SK-N-SH (cell line): Measurements from ENCODE around the gene AGAP1. TPM values are rescaled to one million over a fixed set of nuclear protein-coding genes. Genes with fewer than 3 reads are reported as not detected.

Experiments
- CTCF ChIA-PET: fragments of 300-600, 350-600 bp; formaldehyde crosslinking; extraction: SDS; loops from one replicate; lab custom pipeline; 2021; lab: Yijun Ruan, JAX
- POLR2A ChIA-PET: fragments of 350-600 bp; sonication (Branson Sonifier 250); formaldehyde crosslinking; extraction: SDS; loops from one replicate; lab custom pipeline; 2020; ENCODE audit warnings: antibody characterized with exemption, inconsistent platforms; lab: Yijun Ruan, JAX
- DNase-seq: peaks from one replicate; pipeline ENCODE4 v3.0.0; 2012
- H2AFZ ChIP-seq: fragments of 200-600 bp; sonication (generic); 2 replicates; pipeline ENCODE4 v1.8.1; 2016; ENCODE audit warnings: antibody characterized with exemption, mild to moderate bottlenecking, low read depth
- H3F3A ChIP-seq: fragments of 200-600 bp; sonication (generic); replicated peaks from 2 replicates; pipeline ENCODE3; 2016; ENCODE audit warnings: antibody characterized with exemption, mild to moderate bottlenecking; ENCODE audit not compliant: insufficient read depth
- H3K27ac ChIP-seq, 2 experiments: fragments of 200-500 bp in 1 of 2; fragments of 200-600 bp in 1 of 2; sonication (Bioruptor generic) in 1 of 2; sonication (generic), shearing (Covaris generic) in 1 of 2; 2 replicates each; pipeline versions ENCODE4 v1.5.1 to v1.6.1; 2014 to 2016; ENCODE audit warnings: low read depth in 2 of 2, inconsistent platforms in 1 of 2, low read length in 1 of 2, mild to moderate bottlenecking in 1 of 2, mixed read lengths in 1 of 2
- H3K27me3 ChIP-seq: fragments of 200-600 bp; sonication (generic), shearing (Covaris generic); 2 replicates; pipeline ENCODE4 v1.6.1; 2016; ENCODE audit warnings: mixed run types; ENCODE audit not compliant: insufficient read depth
- H3K36me3 ChIP-seq, 2 experiments: fragments of 200-500 bp in 1 of 2; fragments of 200-600 bp in 1 of 2; sonication (Bioruptor generic) in 1 of 2; sonication (generic) in 1 of 2; replicated peaks in 1 of 2; 2 replicates each; pipeline versions ENCODE3 to v1.5.1; 2014 to 2016; ENCODE audit warnings: low read length in 1 of 2, mild to moderate bottlenecking in 1 of 2; ENCODE audit not compliant: insufficient read depth in 2 of 2, control insufficient read depth in 1 of 2
- H3K4me1 ChIP-seq, 2 experiments: fragments of 200-500 bp in 1 of 2; fragments of 200-600 bp in 1 of 2; sonication (Bioruptor generic) in 1 of 2; sonication (generic), shearing (Covaris generic) in 1 of 2; 2 replicates each; pipeline versions ENCODE4 v1.5.1 to v1.6.1; 2014 to 2016; ENCODE audit warnings: low read depth in 1 of 2, low read length in 1 of 2, mixed run types in 1 of 2; ENCODE audit not compliant: insufficient read depth in 2 of 2, control insufficient read depth in 1 of 2
- H3K4me2 ChIP-seq: fragments of 200-600 bp; sonication (generic), shearing (Covaris generic); 2 replicates; pipeline ENCODE4 v1.6.1; 2017; ENCODE audit warnings: mixed run types
- H3K4me3 ChIP-seq, 2 experiments: fragments of 200-500 bp in 1 of 2; fragments of 200-600 bp in 1 of 2; sonication (Bioruptor generic) in 1 of 2; sonication (generic), shearing (Covaris generic) in 1 of 2; 2 replicates each; pipeline versions ENCODE4 v1.5.1 to v1.8.1; 2014 to 2016; ENCODE audit warnings: low read depth in 2 of 2, inconsistent platforms in 1 of 2, low read length in 1 of 2, mild to moderate bottlenecking in 1 of 2, mixed read lengths in 1 of 2, moderate library complexity in 1 of 2
- H3K79me2 ChIP-seq: fragments of 200-600 bp; sonication (generic); 2 replicates; pipeline ENCODE4 v1.8.1; 2017; ENCODE audit warnings: mild to moderate bottlenecking; ENCODE audit not compliant: insufficient read depth
- H3K9ac ChIP-seq: fragments of 200-600 bp; sonication (generic); 2 replicates; pipeline ENCODE4 v1.6.1; 2017; ENCODE audit warnings: mixed run types
- H3K9me2 ChIP-seq: fragments of 200-600 bp; sonication (generic); 2 replicates; pipeline ENCODE4 v1.6.1; 2017; ENCODE audit warnings: mixed run types
- H3K9me3 ChIP-seq: fragments of 200-600 bp; sonication (generic); 2 replicates; pipeline ENCODE4 v1.6.1; 2017; ENCODE audit warnings: mixed run types, mild to moderate bottlenecking, moderate library complexity
- H4K20me1 ChIP-seq: fragments of 200-600 bp; sonication (generic); 2 replicates; pipeline ENCODE4 v1.6.1; 2017; ENCODE audit warnings: mild to moderate bottlenecking, mixed run types; ENCODE audit not compliant: insufficient read depth
- CHD2 ChIP-seq: fragments of 150-350 bp; IDR thresholded peaks from 2 replicates; pipeline ENCODE4 v1.6.1; 2018; ENCODE audit warnings: low read length; ENCODE audit not compliant: partially characterized antibody
- CTCF ChIP-seq: fragments of 200-600 bp; sonication (generic); IDR thresholded peaks from 2 replicates; pipeline ENCODE4 v1.6.1; 2017; ENCODE audit warnings: antibody characterized with exemption, mild to moderate bottlenecking, moderate library complexity
- ELF1 ChIP-seq: IDR thresholded peaks from 2 replicates; pipeline ENCODE4 v1.4.0; 2012
- EP300 ChIP-seq, 2 experiments: IDR thresholded peaks; 2 replicates each; pipeline versions ENCODE4 v1.4.0 to v1.6.1; 2012; ENCODE audit warnings: borderline replicate concordance in 1 of 2, low read depth in 1 of 2, low read length in 1 of 2
- FOXJ3 ChIP-seq: sonication (generic); formaldehyde crosslinking; IDR thresholded peaks from 2 replicates; pipeline ENCODE4 v1.5.1; 2020; ENCODE audit warnings: mild to moderate bottlenecking, missing genetic modification reagents
- GABPA ChIP-seq: IDR thresholded peaks from 2 replicates; pipeline ENCODE4 v1.4.0; 2012; ENCODE audit warnings: low read depth, mild to moderate bottlenecking
- NFIC ChIP-seq: IDR thresholded peaks from 2 replicates; pipeline ENCODE4 v1.4.0; 2012; ENCODE audit warnings: borderline replicate concordance
- NRF1 ChIP-seq: IDR thresholded peaks from 2 replicates; pipeline ENCODE4 v1.6.1; 2012; ENCODE audit warnings: low read depth, mild to moderate bottlenecking, low read length
- RCOR1 ChIP-seq: fragments of 150-350 bp; IDR thresholded peaks from 2 replicates; pipeline ENCODE4 v1.6.1; 2017; ENCODE audit warnings: antibody characterized with exemption, low read length
- REST ChIP-seq: IDR thresholded peaks from 2 replicates; pipeline ENCODE4 v1.6.1; 2012; ENCODE audit warnings: mild to moderate bottlenecking, low read depth, low read length, moderate library complexity
- RXRA ChIP-seq: IDR thresholded peaks from 2 replicates; pipeline ENCODE4 v1.4.0; 2012; ENCODE audit warnings: low read depth, mild to moderate bottlenecking, borderline replicate concordance
- SIN3A ChIP-seq: IDR thresholded peaks from 2 replicates; pipeline ENCODE4 v1.6.1; 2012; ENCODE audit warnings: low read depth, mild to moderate bottlenecking, low read length, moderate library complexity, borderline replicate concordance
- USF1 ChIP-seq: IDR thresholded peaks from 2 replicates; pipeline ENCODE4 v1.4.0; 2012; ENCODE audit warnings: low read depth, borderline replicate concordance
- USF2 ChIP-seq: fragments of 150-350 bp; IDR thresholded peaks from 2 replicates; pipeline ENCODE4 v1.6.1; 2017; ENCODE audit warnings: antibody characterized with exemption, low read length, low read depth, borderline replicate concordance
- YY1 ChIP-seq: IDR thresholded peaks from 2 replicates; pipeline ENCODE4 v1.4.0; 2012; ENCODE audit warnings: low read depth, mild to moderate bottlenecking
- ZBTB33 ChIP-seq: IDR thresholded peaks from 2 replicates; pipeline ENCODE4 v1.4.0; 2012; ENCODE audit warnings: low read depth, borderline replicate concordance
- WGBS: methylation state at CpG from one replicate; pipeline ENCODE4 v1.1.6; 2017; ENCODE audit warnings: low lambda C conversion rate; 5-methylcytosine and 5-hydroxymethylcytosine counted together
- polyA plus RNA-seq, 3 experiments: library from polyadenylated mRNA; depleted of rRNA; stranded (reverse); fragments of >200 nt; gene quantifications; 2 replicates each; pipeline ENCODE4 v1.2.3, GENCODE V29; 2012

The AGAP1 gene
- polyA plus RNA-seq, 1 of the 3 experiments (the other 2 are of a cell fraction), result 8.8 TPM

- no peaks in the 10 kb centered on the region for H4K20me1 ChIP-seq
- TF ChIP-seq FOXJ3 (CRISPR knock-in tag) (no peak), REST (no peak), RCOR1 (no peak), CHD2 (no peak), ZBTB33 (no peak), SIN3A (no peak), CTCF (no peak), USF2 (no peak), RXRA (no peak), NFIC (no peak), ELF1 (no peak), NRF1 (no peak), USF1 (no peak), GABPA (no peak), YY1 (no peak), EP300 (IDR thresholded peaks at IDR 0.05; ENCODE audit: borderline replicate concordance in 1 of 2, low read depth in 1 of 2, low read length in 1 of 2) (no peak)
- WGBS, result 93% methylated on average over 10 of the region's 12 CpGs
- no peaks in the 10 kb centered on the region for H3K27me3 ChIP-seq
- H3K36me3 ChIP-seq, result no peaks in the 10 kb centered on the region
- H2AFZ ChIP-seq, result no peak overlapping the region
- no peak for DNase-seq
- H3F3A ChIP-seq, result no peaks in the 10 kb centered on the region
- ChIA-PET POLR2A (no interaction called here), CTCF (interaction anchor here (1.2 kb wide), 1 partner anchor 9 kb away, joined by 3 read pairs; no protein-coding TSS in a partner anchor)
- H3K9ac ChIP-seq, result no peak overlapping the region
- H3K79me2 ChIP-seq, result no peaks in the 10 kb centered on the region
- no peaks in the 10 kb centered on the region; a peak in 1 of 4 replicates for H3K4me1 ChIP-seq
- H3K27ac ChIP-seq, result no peak overlapping the region
- H3K4me2 ChIP-seq, result no peak overlapping the region
- H3K4me3 ChIP-seq, result no peak overlapping the region
- H3K9me2 ChIP-seq, result no peaks in the 10 kb centered on the region
- H3K9me3 ChIP-seq, result no peaks in the 10 kb centered on the region
Observed at GRCh38 chr2:236133410-236134012, 639.7 kb downstream of the AGAP1 start.
